HG03196 (cell line): Measurements from ENCODE around the gene GPSM1.

Experiments used
- ATAC-seq: cut with Tn5 transposase; IDR thresholded peaks from one replicate; pipeline ENCODE4 v1.9.1; 2021; ENCODE audit not compliant: unreplicated experiment

Gene GPSM1

GRCh38 chr9:136373300-136374182 lies 46.2 kb downstream of the GPSM1 start, which contains the start of gene CARD9:
Gene CARD9 (minus strand): TSS chr9:136373669. CDS start chr9:136372078, 1,591 bp downstream.
- ATAC-seq: no peak

DNA sequence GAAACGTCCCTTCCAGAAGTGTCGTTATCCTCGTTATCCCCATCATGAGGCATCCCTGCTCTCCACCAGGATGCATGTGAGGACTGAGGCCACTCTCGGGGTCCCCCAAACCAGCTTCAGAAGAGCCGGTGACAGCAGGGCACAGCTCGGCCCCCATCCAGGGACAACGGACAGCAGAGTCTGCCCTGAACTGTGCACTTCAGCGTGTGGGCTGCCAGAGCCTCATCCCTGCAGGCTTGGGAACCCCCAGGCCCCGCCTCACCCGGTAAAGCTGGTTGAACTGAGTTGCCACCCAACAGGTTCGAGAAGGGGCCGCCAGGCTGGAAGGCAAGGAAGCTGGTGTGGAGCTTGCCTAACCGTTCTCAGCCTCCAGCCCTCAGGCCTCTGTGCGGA lies 46.8 kb downstream of the GPSM1 start:
- no peak for ATAC-seq

DNA sequence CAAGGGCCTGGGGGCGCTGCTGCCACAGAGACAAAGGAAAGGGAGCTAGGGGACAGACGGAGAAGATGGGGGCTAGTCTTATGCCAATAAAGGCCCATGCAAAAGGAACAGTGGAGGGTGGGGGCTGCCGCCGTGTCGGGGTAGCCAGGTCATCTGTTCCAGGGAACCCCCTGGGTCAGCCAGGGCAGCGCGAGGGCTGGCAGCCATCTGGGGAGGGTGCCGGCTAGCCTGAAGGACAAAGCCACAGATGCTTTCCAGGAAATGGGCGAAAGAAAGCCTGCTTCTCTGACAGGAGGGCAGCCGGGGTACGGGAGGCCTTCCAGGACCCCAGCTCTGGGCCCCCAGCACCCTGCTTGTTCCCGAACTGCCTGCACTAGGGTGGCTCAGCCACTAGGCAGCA lies 47.8 kb downstream of the GPSM1 start:
- ATAC-seq: no peak

DNA sequence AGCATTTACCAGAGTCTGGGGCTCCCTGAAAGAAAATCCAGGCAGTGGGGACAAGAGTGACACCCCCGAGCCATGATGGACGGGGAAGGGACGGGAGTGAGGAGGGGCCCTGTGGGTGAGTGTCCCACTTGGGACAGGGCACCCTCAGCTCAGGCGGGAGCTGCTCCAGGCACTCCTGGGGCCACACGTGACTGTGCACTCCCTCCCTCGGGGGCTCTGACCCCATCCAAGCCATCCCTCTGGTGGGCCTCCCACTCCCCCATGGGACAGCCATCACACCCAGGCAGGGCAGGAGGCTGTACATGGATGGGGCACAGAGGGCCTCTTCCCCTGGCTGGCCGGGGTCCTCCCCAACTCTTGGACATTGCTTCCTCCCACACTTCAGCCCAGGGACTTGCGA lies 49.1 kb downstream of the GPSM1 start:
- ATAC-seq: no peak

GRCh38 chr9:136377341-136378169 lies 50.2 kb downstream of the GPSM1 start:
- ATAC-seq: no peak

GRCh38 chr9:136378170-136379002 lies 51.0 kb downstream of the GPSM1 start:
- no peak for ATAC-seq

- ATAC-seq: no peak
Measured at GRCh38 chr9:136379003-136379287, 51.6 kb downstream of the GPSM1 start.

GRCh38 chr9:136379401-136379800 lies 52.1 kb downstream of the GPSM1 start:
- ATAC-seq: no peak

DNA sequence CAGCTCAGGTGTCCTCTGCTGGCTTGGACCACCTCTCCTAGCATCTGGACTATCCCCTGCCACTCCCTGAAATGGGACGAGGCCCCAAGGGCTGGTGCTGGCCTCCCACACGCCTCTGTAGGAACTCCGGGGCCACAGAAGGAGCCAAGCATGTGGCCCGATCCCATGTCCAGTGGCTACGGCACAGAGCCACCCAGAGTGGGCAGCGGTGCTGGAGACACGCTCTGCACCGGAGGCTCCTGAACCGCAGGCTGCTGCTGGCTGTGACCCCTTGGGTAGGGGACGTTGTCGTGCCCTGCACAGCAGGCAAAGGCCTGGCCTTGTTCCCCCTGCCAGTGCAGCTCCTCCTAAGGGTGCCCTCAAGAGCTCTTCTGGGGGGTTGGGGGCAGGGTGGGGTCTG lies 52.6 kb downstream of the GPSM1 start:
- no peak for ATAC-seq

GRCh38 chr9:136380381-136380780 lies 53.0 kb downstream of the GPSM1 start:
- ATAC-seq: no peak

DNA sequence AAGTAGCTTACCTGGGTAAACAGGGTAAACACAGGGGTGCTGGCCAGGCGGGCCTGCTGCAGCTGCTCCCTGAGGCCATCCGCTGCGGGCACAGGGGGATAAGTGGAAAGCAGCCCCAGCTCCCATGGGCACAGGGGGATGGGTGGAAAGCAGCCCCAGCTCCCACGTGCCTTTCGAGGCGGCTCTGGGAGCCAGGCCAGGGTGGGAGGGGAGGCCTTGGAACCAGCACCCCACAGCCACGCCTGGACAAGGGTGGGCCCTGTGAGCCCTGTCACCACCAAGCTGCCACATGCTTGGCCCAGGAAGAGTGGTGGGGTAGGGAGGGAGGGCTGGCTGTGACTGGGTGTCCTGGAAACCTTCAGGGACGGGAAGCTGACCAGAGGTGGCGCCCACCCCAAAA lies 54.0 kb downstream of the GPSM1 start:
- ATAC-seq: no peak

DNA sequence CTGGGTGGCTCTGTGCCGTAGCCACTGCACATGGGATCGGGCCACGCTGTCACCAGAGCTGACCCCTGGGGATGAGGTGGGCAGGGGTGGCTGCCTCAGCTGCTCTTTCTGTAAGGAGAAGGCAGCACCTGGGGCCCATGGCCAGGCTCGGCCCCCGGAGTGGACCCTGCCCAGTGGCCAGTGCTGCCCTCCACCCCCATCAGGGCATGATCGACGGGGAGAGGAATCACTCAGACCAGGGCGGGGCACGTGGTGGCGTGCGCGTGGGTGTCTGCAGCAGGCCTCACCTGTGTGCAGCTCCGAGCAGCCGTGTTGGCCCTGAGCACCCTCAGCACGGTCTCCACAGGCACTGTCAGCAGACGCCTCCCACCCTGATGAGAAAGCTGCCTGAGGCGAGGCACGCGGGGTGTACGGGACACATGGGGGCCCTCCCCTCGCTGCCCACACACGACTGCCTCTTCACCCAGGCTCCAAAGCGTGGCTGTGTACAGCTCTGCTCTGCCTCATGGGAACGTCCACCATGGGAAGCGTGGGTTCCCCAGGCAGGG lies 54.7 kb downstream of the GPSM1 start:
- no peak for ATAC-seq

DNA sequence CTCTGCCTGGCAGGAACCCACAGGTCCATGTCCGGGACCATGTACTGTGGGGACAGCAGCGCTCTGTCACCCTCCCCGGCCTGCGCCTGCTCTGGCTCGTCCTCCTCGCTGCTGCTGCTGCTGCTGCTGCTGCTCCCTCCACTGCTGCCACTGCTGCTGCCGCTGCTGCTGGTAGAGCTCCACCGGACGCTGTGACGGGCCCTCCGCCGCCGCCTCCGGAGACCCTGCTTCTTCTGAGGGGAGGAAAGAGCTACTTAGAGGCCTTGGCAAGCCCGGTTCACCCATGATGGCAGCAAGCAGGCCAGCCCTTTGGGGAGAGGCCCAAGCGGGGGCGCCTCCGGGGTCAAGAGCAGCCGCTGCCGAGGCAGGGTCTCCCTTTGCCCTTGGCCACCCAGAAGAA lies 56.1 kb downstream of the GPSM1 start:
- no peak for ATAC-seq

- no peak for ATAC-seq
Measured at GRCh38 chr9:136385015-136385414, 57.7 kb downstream of the GPSM1 start.

DNA sequence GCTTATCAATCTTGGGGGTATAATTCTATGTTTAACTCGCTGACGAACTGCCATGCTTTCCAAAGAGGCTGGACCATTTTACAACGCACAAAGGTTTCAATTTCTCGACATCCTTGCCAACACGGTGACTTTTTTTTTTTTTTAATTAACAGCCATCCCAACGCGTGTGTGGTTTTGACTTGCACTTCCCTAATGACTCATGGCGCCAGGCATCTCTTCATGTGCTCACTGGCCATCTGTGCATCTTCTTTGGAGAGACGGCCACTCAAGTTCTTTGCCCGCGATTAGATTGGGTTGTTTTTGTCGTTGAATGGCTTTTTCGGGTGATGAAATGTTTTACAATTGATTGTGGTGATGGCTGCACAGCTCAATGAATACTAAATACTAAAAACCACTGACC lies 58.7 kb downstream of the GPSM1 start:
- no peak for ATAC-seq

- no peak for ATAC-seq
Measured at GRCh38 chr9:136387217-136387616, 59.9 kb downstream of the GPSM1 start.

- no peak for ATAC-seq
Measured at GRCh38 chr9:136389396-136389795, 62.1 kb downstream of the GPSM1 start.

DNA sequence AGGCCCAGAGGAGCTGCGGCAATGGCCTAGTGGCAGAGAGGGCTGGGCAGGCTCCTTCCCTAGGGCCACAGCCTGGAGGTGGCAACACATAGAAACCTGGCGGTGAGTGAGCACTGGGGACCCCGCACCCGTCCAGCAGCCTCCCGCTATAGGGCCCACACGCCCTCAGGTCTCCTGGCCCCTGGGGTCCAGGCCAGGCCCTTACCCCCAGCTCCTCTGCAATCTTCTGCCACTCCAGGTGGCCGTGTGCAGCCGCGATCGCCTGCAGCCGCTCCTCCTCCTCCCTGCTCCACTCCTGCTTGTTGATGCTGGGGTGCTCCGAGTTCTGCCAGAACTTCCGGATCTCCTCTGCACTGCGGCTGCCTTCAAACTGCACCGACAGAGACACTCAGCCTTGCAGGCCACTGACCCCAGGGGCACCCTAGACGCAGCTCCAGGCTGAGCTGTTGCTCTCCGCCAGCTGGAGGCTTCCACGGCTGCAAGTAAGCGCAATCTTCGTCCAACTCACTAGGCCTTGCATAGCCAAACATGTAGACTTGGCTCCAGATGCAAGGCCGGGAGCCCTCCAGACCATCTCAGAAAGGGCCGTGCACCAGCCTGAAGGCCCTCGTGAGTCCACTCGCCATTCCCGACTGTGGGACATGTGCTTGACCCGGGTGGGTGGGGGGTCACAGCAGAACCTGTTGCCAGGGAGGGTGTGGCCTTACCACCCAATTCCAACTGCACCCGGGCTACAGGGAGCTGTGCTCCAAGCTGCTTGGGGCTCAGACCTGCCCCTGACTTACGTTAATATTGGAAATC lies 64.6 kb downstream of the GPSM1 start:
- no peak for ATAC-seq

DNA sequence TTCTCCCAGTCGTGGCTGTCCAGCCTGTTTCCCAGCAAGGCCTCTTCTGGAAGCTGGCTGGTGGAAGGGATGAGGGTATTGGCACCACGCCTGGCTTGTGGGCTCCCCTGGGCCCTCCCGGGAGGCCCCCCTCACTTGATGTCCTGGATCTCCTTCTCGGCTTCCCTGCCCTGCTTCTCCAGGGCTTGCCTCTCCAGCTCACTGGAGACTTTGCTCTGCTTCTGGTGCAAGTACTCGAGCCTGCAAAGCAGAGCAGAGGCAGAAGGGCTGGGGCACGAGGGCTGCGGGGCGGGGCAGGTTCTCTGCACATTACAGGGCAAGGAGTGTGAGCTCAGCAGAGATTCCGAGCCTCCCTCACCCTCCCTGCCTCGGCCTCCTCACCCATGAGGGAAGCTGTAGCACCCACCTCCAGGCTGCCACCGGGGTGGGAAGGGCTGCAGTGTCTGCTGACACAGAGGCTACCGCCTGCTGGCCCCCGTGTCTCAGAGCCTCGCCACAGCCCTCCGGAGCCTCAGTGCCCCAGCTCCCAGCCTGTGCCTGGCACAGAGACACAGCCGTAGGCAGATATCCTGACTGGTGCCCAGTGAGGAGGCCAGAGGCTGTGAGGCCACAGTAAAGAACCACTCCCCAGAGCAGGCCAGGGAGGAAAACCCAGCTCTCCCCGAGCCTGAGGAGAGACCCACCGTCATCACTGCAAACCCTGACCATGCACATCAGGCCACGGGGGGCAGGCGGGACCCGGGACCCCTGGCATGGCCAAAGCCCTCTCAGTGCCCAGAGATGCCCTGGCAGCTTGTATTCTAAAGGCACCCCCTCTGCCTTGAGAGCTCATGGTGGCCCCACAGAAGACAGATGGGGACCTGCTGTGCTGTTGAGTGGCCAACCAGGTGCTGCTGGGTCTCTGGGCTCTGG lies 65.5 kb downstream of the GPSM1 start:
- no peak for ATAC-seq
